Neuron (in vitro differentiated cells): ENCODE measurements around the gene EIF4A2.
A peak's percentile ranks its signal among the peaks of the same experiment; 100 is the strongest.

Experiments
- H2AFZ ChIP-seq: one replicate; pipeline ENCODE4 v1.6.1; 2013; ENCODE audit warnings: low read depth, mild to moderate bottlenecking, inconsistent platforms, low read length, moderate library complexity
- H3K27me3 ChIP-seq: one replicate; pipeline ENCODE4 v1.6.1; 2013; ENCODE audit warnings: low read length; ENCODE audit not compliant: insufficient read depth
- H3K36me3 ChIP-seq: one replicate; pipeline ENCODE4 v1.6.1; 2013; ENCODE audit warnings: low read length; ENCODE audit not compliant: insufficient read depth
- H3K4me1 ChIP-seq: one replicate; pipeline ENCODE4 v1.6.1; 2013; ENCODE audit warnings: low read length; ENCODE audit not compliant: insufficient read depth
- H3K4me3 ChIP-seq: 2 replicates; pipeline ENCODE4 v1.5.1; 2013; ENCODE audit warnings: mild to moderate bottlenecking, low read length, moderate library complexity
- H3K9me3 ChIP-seq: one replicate; pipeline ENCODE4 v1.6.1; 2013; ENCODE audit warnings: low read length

EIF4A2 gene

GRCh38 chr3:186783058-186783730 lies at the start of gene EIF4A2:
Gene EIF4A2 (plus strand): TSS chr3:186783577. CDS start chr3:186783611, 34 bp downstream.
- H3K4me3 ChIP-seq = peak within 1 kb of the TSS; percentile 92

GRCh38 chr3:186742618-186743380 lies 40.6 kb upstream of the EIF4A2 start:
- Histone ChIP-seq H2AFZ (no peak overlapping the region), H3K27me3 (no peaks in the 10 kb centered on the region), H3K4me3 (no peak overlapping the region), H3K36me3 (no peaks in the 10 kb centered on the region), H3K9me3 (no peaks in the 10 kb centered on the region), H3K4me1 (no peaks in the 10 kb centered on the region)

More at GRCh38 chr3:186783058-186783730, at the start of gene EIF4A2:
- no peaks in the 10 kb centered on the region for H3K9me3 ChIP-seq
- H3K4me1 ChIP-seq = peaks cover 35% of the 10 kb centered on the region
- peaks cover 42% of the 10 kb centered on the region for H3K36me3 ChIP-seq
- H3K27me3 ChIP-seq = no peaks in the 10 kb centered on the region
- peak within 1 kb of the TSS; percentile 100 for H2AFZ ChIP-seq

- no peak overlapping the region for H2AFZ ChIP-seq
- H3K27me3 ChIP-seq = no peaks in the 10 kb centered on the region
- H3K4me1 ChIP-seq = no peaks in the 10 kb centered on the region
- H3K9me3 ChIP-seq = no peaks in the 10 kb centered on the region
- H3K36me3 ChIP-seq = no peaks in the 10 kb centered on the region
- H3K4me3 ChIP-seq = no peak overlapping the region
Measured at GRCh38 chr3:186743666-186744065, 39.7 kb upstream of the EIF4A2 start.

- Histone ChIP-seq H3K4me1 (no peaks in the 10 kb centered on the region), H3K36me3 (no peaks in the 10 kb centered on the region), H3K9me3 (no peaks in the 10 kb centered on the region)
Measured at GRCh38 chr3:186746008-186746407, 37.4 kb upstream of the EIF4A2 start.

GRCh38 chr3:186750316-186750715 lies 33.1 kb upstream of the EIF4A2 start:
- Histone ChIP-seq H3K36me3 (no peaks in the 10 kb centered on the region), H2AFZ (no peak overlapping the region), H3K4me1 (no peaks in the 10 kb centered on the region), H3K9me3 (no peaks in the 10 kb centered on the region), H3K27me3 (peaks cover 3% of the 10 kb centered on the region), H3K4me3 (no peak overlapping the region)

More at GRCh38 chr3:186746008-186746407, 37.4 kb upstream of the EIF4A2 start:
- no peak overlapping the region for H3K4me3 ChIP-seq
- H3K27me3 ChIP-seq = no peaks in the 10 kb centered on the region
- H2AFZ ChIP-seq = no peak overlapping the region

- Histone ChIP-seq H2AFZ (no peak overlapping the region), H3K36me3 (no peaks in the 10 kb centered on the region)
Measured at GRCh38 chr3:186751480-186751879, 31.9 kb upstream of the EIF4A2 start.

GRCh38 chr3:186754006-186754405 lies 29.4 kb upstream of the EIF4A2 start:
- peaks cover 3% of the 10 kb centered on the region for H3K27me3 ChIP-seq
- H3K4me1 ChIP-seq = no peaks in the 10 kb centered on the region

More at GRCh38 chr3:186751480-186751879, 31.9 kb upstream of the EIF4A2 start:
- no peaks in the 10 kb centered on the region for H3K4me1 ChIP-seq
- peaks cover 3% of the 10 kb centered on the region for H3K27me3 ChIP-seq
- H3K9me3 ChIP-seq = no peaks in the 10 kb centered on the region
- H3K4me3 ChIP-seq = no peak overlapping the region

GRCh38 chr3:186754871-186755270 lies 28.5 kb upstream of the EIF4A2 start:
- H3K4me1 ChIP-seq = no peaks in the 10 kb centered on the region

More at GRCh38 chr3:186754006-186754405, 29.4 kb upstream of the EIF4A2 start:
- Histone ChIP-seq H2AFZ (no peak overlapping the region), H3K9me3 (no peaks in the 10 kb centered on the region), H3K4me3 (no peak overlapping the region), H3K36me3 (no peaks in the 10 kb centered on the region)

GRCh38 chr3:186757214-186757613 lies 26.2 kb upstream of the EIF4A2 start:
- Histone ChIP-seq H2AFZ (no peak overlapping the region), H3K4me1 (no peaks in the 10 kb centered on the region), H3K36me3 (no peaks in the 10 kb centered on the region), H3K9me3 (no peaks in the 10 kb centered on the region), H3K27me3 (peaks cover 3% of the 10 kb centered on the region), H3K4me3 (no peak overlapping the region)

More at GRCh38 chr3:186754871-186755270, 28.5 kb upstream of the EIF4A2 start:
- peaks cover 3% of the 10 kb centered on the region for H3K27me3 ChIP-seq
- no peaks in the 10 kb centered on the region for H3K36me3 ChIP-seq
- H3K9me3 ChIP-seq = no peaks in the 10 kb centered on the region
- no peak overlapping the region for H2AFZ ChIP-seq
- no peak overlapping the region for H3K4me3 ChIP-seq

GRCh38 chr3:186757686-186758220 lies 25.6 kb upstream of the EIF4A2 start:
- Histone ChIP-seq H2AFZ (no peak overlapping the region), H3K27me3 (peaks cover 3% of the 10 kb centered on the region), H3K4me1 (no peaks in the 10 kb centered on the region), H3K4me3 (no peak overlapping the region), H3K9me3 (no peaks in the 10 kb centered on the region), H3K36me3 (no peaks in the 10 kb centered on the region)

GRCh38 chr3:186759231-186759930 lies 24.0 kb upstream of the EIF4A2 start:
- H3K9me3 ChIP-seq = no peaks in the 10 kb centered on the region
- no peaks in the 10 kb centered on the region for H3K36me3 ChIP-seq
- H3K4me1 ChIP-seq = no peaks in the 10 kb centered on the region
- H2AFZ ChIP-seq = no peak overlapping the region
- H3K4me3 ChIP-seq = no peak overlapping the region
- peaks cover 2% of the 10 kb centered on the region for H3K27me3 ChIP-seq

GRCh38 chr3:186760141-186760833 lies 23.1 kb upstream of the EIF4A2 start:
- Histone ChIP-seq H3K4me1 (no peaks in the 10 kb centered on the region), H3K36me3 (no peaks in the 10 kb centered on the region), H3K27me3 (no peaks in the 10 kb centered on the region)

More at GRCh38 chr3:186760141-186760833, 23.1 kb upstream of the EIF4A2 start:
- no peaks in the 10 kb centered on the region for H3K9me3 ChIP-seq
- H2AFZ ChIP-seq = no peak overlapping the region
- no peak overlapping the region for H3K4me3 ChIP-seq
